Vagina (tissue), 2 donors: Measurements from ENCODE around the gene C7.
"Not testable (repeated sequence)": the region's sequence is repeated elsewhere in the genome, so short reads cannot be mapped to it uniquely, and the experiment has no call there.

Source experiments
- POLR2AphosphoS5 ChIP-seq, 2 donors: sonication (generic); formaldehyde crosslinking; IDR thresholded peaks; one replicate each; pipeline ENCODE4 v1.9.0; 2017; ENCODE audit warnings: antibody characterized with exemption in 2 of 2, mild to moderate bottlenecking in 2 of 2, low read depth in 1 of 2; ENCODE audit not compliant: insufficient read depth in 1 of 2
- TF ChIP-seq, protein P1 (sequence below), 3 experiments: fragments of 450-650 bp in 2 of 3; fragments of 200-600 bp in 1 of 3; sonication (generic) in 1 of 3; IDR thresholded peaks; one replicate each; pipeline ENCODE4 v1.5.1; 2017 to 2019; ENCODE audit warnings: antibody characterized with exemption in 3 of 3, mild to moderate bottlenecking in 2 of 3, moderate library complexity in 2 of 3

DNA sequence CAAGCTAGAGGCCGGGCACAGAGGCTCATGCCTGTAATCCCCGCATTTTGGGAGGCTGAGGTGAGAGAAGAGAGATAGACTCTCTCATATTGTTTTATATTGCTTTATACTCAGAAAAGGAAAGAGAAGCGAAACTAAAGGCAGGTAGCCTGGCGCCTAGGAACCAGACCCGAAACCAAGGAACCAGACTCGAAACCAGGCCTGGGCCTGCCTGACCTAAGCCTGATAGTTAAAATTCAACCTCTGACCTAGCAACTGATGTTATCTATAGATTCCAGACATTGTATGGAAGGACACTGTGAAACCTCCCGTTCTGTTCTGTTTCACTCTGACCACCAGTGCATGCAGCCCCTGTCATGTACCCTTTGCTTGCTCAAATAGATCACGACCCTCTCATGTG is 37.0 kb upstream of the C7 start:
- TF ChIP-seq, protein P1, sequence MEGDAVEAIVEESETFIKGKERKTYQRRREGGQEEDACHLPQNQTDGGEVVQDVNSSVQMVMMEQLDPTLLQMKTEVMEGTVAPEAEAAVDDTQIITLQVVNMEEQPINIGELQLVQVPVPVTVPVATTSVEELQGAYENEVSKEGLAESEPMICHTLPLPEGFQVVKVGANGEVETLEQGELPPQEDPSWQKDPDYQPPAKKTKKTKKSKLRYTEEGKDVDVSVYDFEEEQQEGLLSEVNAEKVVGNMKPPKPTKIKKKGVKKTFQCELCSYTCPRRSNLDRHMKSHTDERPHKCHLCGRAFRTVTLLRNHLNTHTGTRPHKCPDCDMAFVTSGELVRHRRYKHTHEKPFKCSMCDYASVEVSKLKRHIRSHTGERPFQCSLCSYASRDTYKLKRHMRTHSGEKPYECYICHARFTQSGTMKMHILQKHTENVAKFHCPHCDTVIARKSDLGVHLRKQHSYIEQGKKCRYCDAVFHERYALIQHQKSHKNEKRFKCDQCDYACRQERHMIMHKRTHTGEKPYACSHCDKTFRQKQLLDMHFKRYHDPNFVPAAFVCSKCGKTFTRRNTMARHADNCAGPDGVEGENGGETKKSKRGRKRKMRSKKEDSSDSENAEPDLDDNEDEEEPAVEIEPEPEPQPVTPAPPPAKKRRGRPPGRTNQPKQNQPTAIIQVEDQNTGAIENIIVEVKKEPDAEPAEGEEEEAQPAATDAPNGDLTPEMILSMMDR (IDR thresholded peaks at IDR 0.05), result not testable (repeated sequence)
- TF ChIP-seq POLR2AphosphoS5 (IDR thresholded peaks at IDR 0.05; ENCODE audit: insufficient read depth in 1 of 2, low read depth in 1 of 2), result not testable (repeated sequence)
